CD4-positive, alpha-beta T cell treated with Interleukin-2 at 100 ng/mL for 4 hours (primary cell): ENCODE results near the gene FRK.

ENCODE experiments used
- DNase-seq: peaks from one replicate; pipeline ENCODE4 v3.0.0-alpha.2; 2020; ENCODE audit warnings: low spot score

Gene FRK

DNA sequence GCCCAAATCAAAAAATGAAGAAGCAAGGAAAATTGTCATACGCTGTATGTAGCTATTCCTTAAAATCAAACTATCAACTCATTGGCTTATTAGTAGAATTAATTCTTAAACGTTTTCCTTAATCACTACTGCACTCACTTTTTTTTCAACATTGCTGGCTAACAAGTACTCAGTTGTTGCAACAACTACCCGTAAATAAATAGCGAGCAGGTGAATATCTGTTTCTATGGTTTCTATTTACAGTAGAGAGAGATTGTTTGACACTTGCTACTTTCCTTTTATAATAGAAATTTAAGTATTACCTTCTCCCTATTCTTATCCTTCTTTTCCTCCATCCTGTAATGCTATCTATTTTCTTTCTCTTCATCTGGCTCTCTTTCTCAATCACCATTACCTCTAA is 25.1 kb downstream of the FRK start:
- DNase-seq = no peak

DNA sequence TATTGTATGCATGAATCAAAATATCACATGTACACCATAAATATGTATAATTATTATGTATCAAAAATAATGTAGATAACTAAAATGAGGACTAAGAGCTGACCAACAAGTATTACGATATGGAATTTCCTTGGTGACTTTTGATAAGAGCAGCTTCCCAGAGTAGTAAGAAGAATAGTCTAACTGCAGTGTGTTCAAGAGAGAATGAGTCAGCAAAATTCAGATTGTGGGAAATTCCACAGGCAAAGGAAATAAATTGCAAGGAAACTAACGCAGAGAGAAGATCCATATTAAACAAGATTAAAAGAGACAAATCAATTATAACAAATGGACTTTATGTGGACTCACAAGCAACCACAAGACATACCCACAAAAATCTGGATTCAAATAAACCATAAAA is 26.4 kb downstream of the FRK start:
- no peak for DNase-seq

DNA sequence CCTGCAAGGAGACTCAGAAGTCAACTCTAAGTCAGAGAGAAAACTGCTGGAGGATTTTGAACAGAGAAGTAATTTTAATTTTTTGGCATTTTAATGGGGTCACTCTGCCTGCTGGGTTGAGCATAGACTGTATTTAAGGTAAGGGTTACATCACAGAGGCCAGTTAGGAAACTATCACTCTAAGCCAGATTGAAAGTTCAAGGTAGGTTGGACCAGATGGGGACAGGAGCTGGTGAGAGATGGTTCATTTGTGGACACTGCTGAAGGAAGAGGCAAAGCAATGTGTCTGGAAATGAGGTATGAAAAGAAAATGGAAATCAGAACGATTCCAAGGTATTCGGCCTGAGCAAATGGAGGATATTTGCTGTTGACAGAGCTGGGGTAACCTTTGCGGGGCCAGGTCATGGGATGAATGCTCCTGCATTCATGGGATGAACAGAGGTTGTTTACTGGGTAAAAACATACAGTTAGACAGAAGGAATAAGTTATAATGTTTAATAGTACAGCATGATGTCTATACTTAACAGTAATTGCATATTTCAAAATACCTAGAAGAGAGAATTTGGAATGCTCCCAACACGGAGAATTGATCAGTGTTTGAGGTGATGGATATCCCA is 26.9 kb downstream of the FRK start:
- DNase-seq = no peak

GRCh38 chr6:116030770-116031169 is 29.9 kb downstream of the FRK start:
- no peak for DNase-seq

GRCh38 chr6:116029535-116029934 is 31.2 kb downstream of the FRK start:
- no peak for DNase-seq

- DNase-seq = no peak
These were observed 32.5 kb downstream of the FRK start for GRCh38 chr6:116028233-116028632.

DNA sequence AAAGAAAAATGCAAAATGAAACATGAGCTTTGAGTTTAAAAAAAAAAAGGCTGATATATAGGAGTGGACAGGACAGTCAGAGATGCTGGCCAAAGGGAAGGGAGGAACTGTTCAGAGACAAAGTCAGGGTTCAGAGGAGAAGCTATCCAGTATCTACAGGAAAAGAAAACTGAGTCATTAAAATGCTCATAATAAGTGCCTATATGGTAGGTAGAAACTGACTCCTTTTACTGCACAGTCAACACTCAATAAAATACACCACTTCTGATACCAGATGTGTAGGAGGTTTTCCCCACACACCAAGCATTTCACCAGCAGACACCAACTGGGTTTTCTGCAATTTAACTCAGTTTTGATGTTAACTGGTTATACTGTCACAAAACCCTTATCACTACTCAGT is 32.9 kb downstream of the FRK start:
- no peak for DNase-seq

- DNase-seq = no peak
These were observed 35.3 kb downstream of the FRK start for GRCh38 chr6:116025405-116025804.

DNA sequence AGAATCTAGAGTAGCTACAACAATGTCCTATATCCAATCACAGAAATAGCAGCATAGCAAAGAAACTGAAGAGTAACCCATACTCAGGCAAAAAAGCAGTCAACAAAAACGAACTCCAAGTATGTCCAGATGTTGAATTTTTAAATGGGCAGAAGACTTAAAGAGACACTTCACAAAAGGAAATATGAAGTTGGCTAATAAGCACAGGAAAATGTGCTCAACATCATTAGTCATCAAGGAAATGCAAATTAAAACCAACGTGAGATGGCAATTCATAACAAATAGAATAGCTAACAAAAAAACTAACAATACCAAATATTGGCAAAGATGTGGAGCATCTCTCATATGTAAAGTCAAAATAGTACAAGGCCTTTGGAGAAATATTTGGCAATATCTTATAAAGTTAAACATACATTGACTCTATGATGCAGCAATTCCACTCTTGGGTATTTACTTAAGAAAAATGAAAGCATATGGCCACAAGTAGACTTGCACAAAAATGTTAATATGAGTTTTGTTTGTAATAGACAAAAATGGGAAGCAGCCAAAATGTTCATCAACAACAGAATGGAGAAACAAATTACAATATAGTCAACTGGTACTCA is 37.7 kb downstream of the FRK start:
- DNase-seq = no peak

DNA sequence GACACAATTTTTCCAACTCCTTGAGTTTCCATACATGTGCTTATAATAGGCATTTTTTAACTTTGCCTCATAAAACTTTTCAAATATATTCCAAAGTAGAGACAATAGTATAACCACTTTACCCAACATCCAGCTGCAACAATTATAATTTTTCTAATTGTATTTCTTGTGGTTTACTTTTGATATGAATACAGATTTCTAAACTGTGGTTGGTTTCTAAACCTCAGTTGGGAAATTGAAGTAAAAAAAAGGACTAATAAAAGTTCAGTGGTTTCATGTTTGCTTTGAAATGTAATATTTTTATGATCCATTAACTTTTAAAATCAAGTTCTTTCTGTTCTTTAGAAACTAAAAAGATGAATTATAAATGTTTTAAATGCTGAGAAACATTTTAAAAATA is 40.0 kb downstream of the FRK start:
- DNase-seq = no peak

GRCh38 chr6:116019428-116019827 is 41.3 kb downstream of the FRK start:
- DNase-seq = no peak

GRCh38 chr6:116018976-116019375 is 41.7 kb downstream of the FRK start:
- DNase-seq = no peak

GRCh38 chr6:116017546-116018295 is 43.0 kb downstream of the FRK start:
- no peak for DNase-seq

DNA sequence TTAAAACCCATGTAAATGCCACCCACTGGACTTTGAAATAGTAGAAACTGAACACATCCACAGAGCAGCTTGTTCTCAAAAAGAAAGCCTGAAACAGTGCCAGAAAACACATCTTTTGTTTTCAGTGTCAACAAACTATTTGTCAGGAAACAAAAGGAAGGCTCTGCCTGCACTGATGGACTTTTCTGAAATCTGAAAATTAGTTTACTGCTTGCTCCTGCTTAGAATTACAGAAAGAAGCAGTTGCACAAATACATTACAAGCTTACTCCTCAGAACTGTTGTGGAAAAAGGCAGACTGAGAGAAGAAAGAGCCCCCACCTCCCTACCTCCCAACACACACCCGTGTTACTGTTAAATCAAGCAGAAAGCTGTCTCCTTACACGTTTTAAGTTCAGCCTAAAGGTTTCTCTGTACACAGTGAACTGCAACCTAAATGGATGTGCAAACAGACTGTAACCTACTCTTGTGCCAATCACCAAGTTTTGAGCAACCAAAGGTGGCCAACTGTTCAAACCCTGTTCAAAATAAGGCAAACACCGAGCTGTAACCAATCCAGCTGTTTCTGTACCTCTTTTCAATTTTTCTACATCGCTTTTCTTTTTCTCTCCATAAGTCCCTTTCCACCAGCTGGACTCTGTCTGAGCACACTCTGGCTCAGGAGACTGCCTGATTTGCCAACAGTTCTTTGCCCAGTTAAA is 43.7 kb downstream of the FRK start:
- DNase-seq = no peak

DNA sequence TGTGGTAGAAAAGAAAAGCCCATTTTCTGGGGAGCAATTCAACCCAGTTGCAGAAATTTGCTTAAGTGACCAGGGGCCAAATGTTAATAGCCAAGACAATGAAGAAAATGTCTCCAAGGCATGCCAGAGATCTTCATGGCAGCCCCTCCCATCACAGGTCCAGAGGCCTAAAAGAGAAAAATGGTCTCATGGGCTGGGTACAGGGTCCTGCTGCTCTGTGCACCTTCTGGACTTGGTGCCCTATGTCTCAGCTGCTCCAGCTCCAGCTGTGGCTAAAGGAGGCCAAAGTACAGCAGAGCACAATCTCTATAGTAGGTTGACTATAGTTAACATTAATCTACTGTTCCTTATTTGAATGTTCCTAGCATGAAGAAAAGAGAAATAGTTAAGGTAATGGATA is 44.7 kb downstream of the FRK start:
- DNase-seq = no peak

- no peak for DNase-seq
These were observed 45.1 kb downstream of the FRK start for GRCh38 chr6:116015561-116015960.

DNA sequence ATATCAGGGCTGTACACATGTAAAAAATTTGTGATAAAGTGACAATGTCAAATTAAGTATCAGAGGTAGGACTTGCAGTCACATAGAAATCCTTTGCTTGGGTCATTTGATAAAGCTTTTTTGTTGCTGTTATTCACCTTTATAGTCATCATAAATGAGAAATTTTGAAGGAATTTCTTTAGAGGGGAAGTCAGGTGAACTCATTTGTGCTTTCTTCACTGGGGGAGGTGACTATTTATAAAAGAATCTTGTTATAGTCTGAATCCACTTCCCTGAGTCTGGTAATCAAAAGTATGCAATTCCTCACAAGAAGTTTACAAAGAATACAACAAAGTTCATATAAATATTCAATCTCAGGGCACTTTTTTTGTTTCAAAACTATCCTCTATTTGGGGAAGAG is 47.7 kb downstream of the FRK start:
- no peak for DNase-seq

- DNase-seq = no peak
These were observed 48.2 kb downstream of the FRK start for GRCh38 chr6:116012471-116012949.

DNA sequence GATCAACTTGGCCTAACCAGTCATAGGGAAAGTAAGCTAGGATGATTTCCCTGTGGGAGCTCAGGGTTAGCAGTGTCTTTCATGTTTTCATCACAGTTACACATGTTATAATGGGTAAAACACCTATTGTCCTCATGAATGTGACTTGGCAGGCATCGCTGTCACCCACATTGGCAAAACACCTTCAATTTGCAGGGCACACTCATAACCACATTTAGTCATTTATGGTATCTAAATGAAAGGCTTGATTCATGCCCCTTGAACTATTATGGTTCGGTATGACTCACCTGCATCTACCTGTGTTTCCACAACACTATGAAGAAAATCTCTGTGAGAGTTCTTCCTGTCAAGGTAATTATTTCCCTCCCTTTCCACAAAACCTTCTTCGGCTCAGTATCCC is 49.2 kb downstream of the FRK start:
- peak; percentile 13 for DNase-seq

DNA sequence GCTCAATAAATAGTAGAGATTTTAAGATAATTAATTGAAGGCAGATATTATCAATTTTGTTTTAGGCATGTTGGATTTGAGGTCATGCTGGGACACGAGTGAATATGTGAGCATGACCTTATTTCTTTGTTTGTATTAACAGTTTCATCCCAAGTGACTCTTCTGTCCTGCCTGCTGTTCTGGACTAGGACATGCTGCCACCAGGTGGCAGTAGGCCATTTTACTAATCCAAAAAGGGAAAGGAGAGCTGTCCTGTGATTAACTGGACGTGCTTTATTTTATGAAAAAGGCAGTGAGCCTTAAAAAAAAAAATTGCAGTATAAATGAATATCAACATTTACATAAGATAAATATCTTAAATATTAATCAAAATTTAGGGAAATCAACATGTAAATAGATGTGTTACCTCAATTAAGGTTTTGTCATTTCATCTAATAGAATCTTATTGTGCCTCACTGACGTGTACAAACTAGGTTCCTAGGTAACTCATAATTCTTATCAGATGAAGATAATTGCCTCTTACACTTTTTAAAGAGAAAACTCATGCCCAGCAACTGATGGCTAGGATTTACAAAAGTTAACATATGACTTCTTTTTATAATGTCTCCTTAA is 49.8 kb downstream of the FRK start:
- DNase-seq = peak; percentile 46

GRCh38 chr6:116010386-116010785 is 50.3 kb downstream of the FRK start:
- DNase-seq = no peak

DNA sequence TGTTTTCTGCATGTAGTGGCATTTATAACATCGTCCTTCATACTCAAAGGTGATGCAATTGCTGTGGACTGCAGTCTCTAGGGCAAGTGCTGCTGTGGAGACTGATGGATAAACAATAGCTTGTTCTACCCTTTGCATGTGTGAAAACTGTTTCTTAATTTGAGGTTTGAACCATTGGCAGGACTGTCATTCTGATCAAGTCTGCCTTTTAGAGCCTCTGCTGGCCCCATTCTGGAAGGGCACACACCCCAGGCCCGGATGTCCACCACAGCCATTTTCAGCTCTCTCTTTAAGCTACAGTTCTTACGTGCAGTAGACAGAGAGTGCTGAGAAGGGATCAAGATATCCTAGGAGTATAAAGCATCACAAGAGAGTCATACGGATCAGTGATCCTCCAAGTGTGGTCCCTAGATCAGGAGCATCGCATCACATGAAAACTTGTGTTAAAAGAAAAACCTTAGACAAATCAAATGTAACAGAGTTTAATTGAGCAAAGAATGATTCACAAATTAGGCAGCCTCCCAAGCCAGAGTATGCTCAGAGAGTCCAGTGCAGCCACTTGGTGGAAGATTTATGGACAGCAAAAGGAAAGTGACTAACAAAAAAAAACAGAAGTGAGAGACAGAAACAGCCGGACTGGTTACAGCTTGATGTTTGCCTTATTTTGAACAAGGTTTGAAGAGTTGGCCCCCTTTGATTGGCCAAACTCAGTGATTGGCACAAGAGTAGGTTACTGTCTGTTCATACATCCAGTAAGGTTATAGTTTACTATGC is 52.0 kb downstream of the FRK start:
- DNase-seq = no peak
